SW480 (cell line): Measurements from ENCODE around the gene IL17REL.

Source experiments
- DNase-seq: peaks from one replicate; pipeline ENCODE4 v3.0.0-alpha.2; 2016; ENCODE audit warnings: low spot score

The IL17REL gene

GRCh38 chr22:50022171-50022819, 9.7 kb upstream of the IL17REL start:
- DNase-seq, result no peak

GRCh38 chr22:50020606-50021005, 8.0 kb upstream of the IL17REL start:
- no peak for DNase-seq

- DNase-seq, result no peak
These were observed 6.8 kb upstream of the IL17REL start for GRCh38 chr22:50019316-50019715.

DNA sequence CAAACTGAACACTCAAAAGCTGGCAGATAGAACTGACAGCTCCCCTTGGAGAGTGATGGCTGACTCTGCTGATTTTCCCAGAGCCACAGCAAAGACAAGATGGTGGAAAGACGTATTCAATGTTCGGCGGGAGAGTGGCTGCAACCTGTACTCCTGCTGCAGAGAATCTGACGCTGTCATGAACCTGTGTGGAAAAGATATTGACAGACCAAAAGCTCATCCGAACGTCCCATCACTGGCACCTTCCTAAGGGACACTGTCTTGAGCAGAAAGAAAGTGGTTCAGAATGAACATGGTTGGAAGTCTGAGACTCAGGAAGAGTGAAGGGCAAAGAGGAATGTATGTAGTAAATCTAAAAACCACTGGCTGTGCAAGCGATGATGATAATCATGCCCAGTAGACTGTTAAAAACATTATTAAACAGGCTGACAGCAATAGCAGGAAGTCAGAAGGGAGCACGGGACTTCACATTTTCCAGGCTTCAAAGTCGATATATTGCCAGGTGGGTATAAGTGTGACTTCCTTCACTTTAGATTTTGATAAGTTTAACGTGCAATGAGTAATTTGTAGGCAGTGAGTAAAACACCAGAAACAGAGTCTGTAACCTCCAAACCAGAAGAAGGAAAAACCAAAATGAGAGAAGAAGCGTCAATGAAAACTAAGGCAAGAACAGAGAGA, 6.2 kb upstream of the IL17REL start:
- no peak for DNase-seq

- DNase-seq, result no peak
These were observed 5.2 kb upstream of the IL17REL start for GRCh38 chr22:50017701-50018224.

GRCh38 chr22:50016988-50017700, 4.6 kb upstream of the IL17REL start:
- no peak for DNase-seq

DNA sequence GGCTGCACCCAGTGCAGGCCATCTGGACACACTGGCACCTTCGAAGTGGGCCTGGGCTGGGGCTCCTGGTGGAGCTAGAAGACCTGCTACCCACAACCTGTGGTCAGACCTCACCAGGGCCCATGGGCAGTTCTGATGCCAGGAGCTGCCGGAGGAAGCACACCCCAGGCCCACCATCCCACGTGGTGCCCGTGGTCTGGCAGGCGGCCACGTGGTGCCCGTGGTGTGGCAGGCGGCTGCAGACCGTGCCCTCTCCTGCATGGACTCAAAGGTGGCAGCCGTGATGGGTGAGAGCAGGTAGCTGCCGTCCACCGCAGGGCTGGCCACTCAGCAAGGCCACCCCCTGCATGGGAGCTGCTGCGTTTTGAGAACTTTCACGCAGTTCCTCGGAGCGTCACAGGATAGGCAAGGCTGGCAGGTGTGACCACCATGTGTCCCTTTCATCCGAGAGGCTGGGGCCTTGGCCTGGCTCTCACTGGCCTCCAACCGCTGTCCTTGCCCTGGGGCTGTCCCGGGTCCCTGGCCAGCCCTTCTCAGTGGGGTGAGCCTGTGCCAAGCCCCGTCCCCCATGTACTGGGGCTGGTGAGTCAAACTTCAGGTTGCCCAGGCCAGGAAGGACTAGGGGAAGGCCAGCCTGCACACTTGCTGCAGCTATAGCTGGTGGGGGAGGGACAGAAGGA, 3.9 kb upstream of the IL17REL start:
- no peak for DNase-seq

GRCh38 chr22:50015451-50016307, 3.1 kb upstream of the IL17REL start:
- no peak for DNase-seq

DNA sequence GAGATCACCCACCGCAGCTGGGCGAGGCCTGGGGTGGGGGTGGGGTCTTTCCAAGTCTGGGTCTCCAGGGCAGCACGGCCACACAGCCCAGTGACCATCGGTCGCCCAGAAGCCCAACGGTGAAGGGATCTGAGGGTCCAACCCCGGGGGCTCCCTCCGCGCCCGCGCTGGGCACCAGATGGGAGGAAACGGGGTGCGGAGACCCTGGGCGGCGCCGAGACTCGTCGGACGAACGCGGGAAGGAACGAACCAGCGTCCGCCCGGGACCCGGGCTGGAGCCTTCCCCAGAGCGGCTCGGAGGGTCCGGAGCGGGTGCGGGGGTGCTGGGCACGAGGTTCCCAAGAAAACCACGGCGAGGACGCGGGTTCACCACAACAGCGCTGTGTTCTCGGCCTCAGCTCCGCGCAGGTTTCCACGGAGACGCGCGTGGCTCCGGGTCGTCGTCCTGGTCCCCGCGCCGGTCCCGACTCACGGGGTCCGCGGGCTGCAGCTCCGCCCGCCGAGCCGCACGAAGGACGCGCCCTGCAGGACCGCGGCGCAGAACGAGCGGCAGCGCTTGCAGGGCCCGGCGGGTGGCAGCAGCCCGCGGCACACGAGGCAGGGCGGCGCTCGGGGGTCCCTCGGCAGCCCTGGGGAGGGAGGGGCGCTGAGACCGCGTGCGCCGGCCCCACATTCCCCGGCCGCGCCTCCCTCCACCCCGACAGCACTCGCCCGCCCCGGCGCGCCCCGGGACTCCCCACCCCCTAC, 2.3 kb upstream of the IL17REL start:
- DNase-seq, result no peak

- no peak for DNase-seq
These were observed 1.5 kb upstream of the IL17REL start for GRCh38 chr22:50014053-50014501.

GRCh38 chr22:50011447-50012210, 936 bp downstream of the IL17REL start:
- DNase-seq, result no peak

GRCh38 chr22:50010676-50011446, 1.7 kb downstream of the IL17REL start:
- no peak for DNase-seq

GRCh38 chr22:50009765-50010675, 2.5 kb downstream of the IL17REL start:
- DNase-seq, result no peak

GRCh38 chr22:50009251-50009650, 3.3 kb downstream of the IL17REL start:
- DNase-seq, result no peak

DNA sequence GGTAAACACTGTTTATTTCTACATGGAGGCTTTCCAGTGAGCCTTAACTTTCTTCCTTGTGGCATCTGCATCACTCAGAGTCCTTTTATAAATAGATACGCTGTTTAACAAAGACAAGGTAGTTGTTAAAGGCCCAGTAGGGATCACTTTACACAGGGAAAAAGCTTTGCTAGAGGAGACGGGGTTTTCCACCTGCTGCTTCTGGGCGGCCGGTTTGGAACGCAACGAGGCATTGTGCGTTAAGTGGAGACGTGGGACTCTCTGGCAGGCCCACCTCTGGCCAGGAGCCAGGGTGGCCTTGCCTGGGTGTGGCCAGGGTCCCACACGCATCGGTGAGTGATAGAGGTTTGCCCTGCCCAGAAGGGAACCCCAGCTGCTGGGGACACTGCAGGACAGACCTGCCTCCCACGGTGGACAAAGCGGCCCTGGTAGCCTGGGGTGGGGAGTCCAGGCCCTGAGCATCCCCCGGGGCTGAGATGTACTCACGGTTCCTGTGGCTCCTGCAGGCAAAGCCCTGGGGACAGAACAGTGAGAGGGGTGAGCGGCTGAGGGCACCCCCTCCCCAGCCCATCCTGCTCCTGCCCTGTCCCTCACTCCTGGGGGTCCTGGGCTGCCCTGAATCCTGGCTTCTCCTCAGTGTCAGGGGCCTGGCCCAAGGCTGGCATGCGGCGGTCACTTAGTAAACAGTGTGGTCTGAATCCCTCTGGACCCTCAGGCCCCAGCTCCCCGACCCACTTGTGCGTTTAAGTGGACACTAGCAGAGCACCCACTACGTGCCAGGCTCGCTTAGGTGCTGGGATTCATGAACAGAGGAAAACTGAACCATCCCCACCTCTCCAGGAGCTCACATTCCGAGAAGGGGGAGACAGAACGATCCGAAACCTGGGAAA, 4.2 kb downstream of the IL17REL start:
- no peak for DNase-seq

DNA sequence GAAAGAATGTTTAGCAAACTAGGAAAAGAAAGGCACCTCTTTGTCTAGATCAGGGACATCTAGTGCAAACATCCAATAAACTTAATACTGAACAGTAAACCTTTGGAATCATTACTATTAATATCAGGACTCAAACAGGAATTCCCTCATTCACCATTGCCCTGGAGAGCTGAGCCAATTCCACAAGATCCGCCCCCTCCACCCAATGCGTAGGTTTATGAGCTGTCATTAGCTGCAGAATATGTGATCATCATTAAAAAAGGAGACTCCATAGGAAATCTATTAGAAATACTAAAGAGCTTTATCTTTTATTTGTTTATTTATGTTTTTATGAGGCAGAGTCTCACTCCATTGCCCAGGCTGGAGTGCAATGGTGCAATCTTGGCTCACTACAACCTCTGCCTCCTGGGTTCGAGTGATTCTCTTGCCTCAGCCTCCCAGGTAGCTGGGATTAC, 5.5 kb downstream of the IL17REL start:
- DNase-seq, result no peak

- DNase-seq, result no peak
These were observed 7.6 kb downstream of the IL17REL start for GRCh38 chr22:50004918-50005317.
